Measurements from ENCODE around the gene PPP2R2B. TPM values are rescaled to one million over a fixed set of nuclear protein-coding genes. Genes with fewer than 3 reads are reported as not detected.
A peak's percentile ranks its signal among the peaks of the same experiment; 100 is the strongest.

The PPP2R2B gene
- polyA plus RNA-seq, 1 donor = 0.76 TPM

GRCh38 chr5:146785065-146785464, 93.5 kb downstream of the PPP2R2B start:
- no peak for DNase-seq (ENCODE audit: low read depth)

- no peak for DNase-seq (ENCODE audit: low read depth)
Observed at GRCh38 chr5:146781157-146781556, 97.4 kb downstream of the PPP2R2B start.

GRCh38 chr5:146779211-146779869, 99.2 kb downstream of the PPP2R2B start:
- no peak for DNase-seq (ENCODE audit: low read depth)

GRCh38 chr5:146778795-146779194, 99.8 kb downstream of the PPP2R2B start:
- DNase-seq (ENCODE audit: low read depth) = no peak

GRCh38 chr5:146778261-146778660, 100.3 kb downstream of the PPP2R2B start:
- DNase-seq (ENCODE audit: low read depth) = no peak

GRCh38 chr5:146772881-146773466, 105.6 kb downstream of the PPP2R2B start:
- DNase-seq (ENCODE audit: low read depth) = no peak

- no peak for DNase-seq (ENCODE audit: low read depth)
Observed at GRCh38 chr5:146770980-146771379, 107.6 kb downstream of the PPP2R2B start.

GRCh38 chr5:146770546-146770945, 108.0 kb downstream of the PPP2R2B start:
- DNase-seq (ENCODE audit: low read depth) = no peak

- DNase-seq (ENCODE audit: low read depth) = no peak
Observed at GRCh38 chr5:146767534-146767933, 111.0 kb downstream of the PPP2R2B start.

- no peak for DNase-seq (ENCODE audit: low read depth)
Observed at GRCh38 chr5:146766013-146766412, 112.5 kb downstream of the PPP2R2B start.

- no peak for DNase-seq (ENCODE audit: low read depth)
Observed at GRCh38 chr5:146765089-146765832, 113.3 kb downstream of the PPP2R2B start.

- no peak for DNase-seq (ENCODE audit: low read depth)
Observed at GRCh38 chr5:146762830-146763229, 115.7 kb downstream of the PPP2R2B start.

- DNase-seq (ENCODE audit: low read depth) = peak; percentile 60
Observed at GRCh38 chr5:146761811-146762210, 116.7 kb downstream of the PPP2R2B start.

- DNase-seq (ENCODE audit: low read depth) = no peak
Observed at GRCh38 chr5:146758938-146759337, 119.6 kb downstream of the PPP2R2B start.

GRCh38 chr5:146758076-146758475, 120.5 kb downstream of the PPP2R2B start:
- no peak for DNase-seq (ENCODE audit: low read depth)

GRCh38 chr5:146756546-146756945, 122.0 kb downstream of the PPP2R2B start:
- no peak for DNase-seq (ENCODE audit: low read depth)

GRCh38 chr5:146755793-146756192, 122.8 kb downstream of the PPP2R2B start:
- no peak for DNase-seq (ENCODE audit: low read depth)

GRCh38 chr5:146754621-146755020, 123.9 kb downstream of the PPP2R2B start:
- DNase-seq (ENCODE audit: low read depth) = no peak

- no peak for DNase-seq (ENCODE audit: low read depth)
Observed at GRCh38 chr5:146753641-146754040, 124.9 kb downstream of the PPP2R2B start.

GRCh38 chr5:146751781-146752401, 126.7 kb downstream of the PPP2R2B start:
- DNase-seq (ENCODE audit: low read depth) = no peak

GRCh38 chr5:146751054-146751453, 127.5 kb downstream of the PPP2R2B start:
- no peak for DNase-seq (ENCODE audit: low read depth)

- no peak for DNase-seq (ENCODE audit: low read depth)
Observed at GRCh38 chr5:146748533-146748932, 130.0 kb downstream of the PPP2R2B start.

Data from forelimb muscle (tissue), 1 donor.